GM20000 (cell line): ENCODE data around the gene BAD.
"Not testable (repeated sequence)": the region's sequence is repeated elsewhere in the genome, so short reads cannot be mapped to it uniquely, and the experiment has no call there.

Experiments
- DNase-seq: peaks from one replicate; pipeline ENCODE4 v3.0.0; 2012; ENCODE audit warnings: low spot score
- TF ChIP-seq, protein P1 (sequence below): IDR thresholded peaks from 2 replicates; pipeline ENCODE4 v1.5.1; 2012; ENCODE audit warnings: mild to moderate bottlenecking, control low read depth; ENCODE audit errors: extremely low read depth, missing control alignments

Gene BAD

GRCh38 chr11:64324692-64325469 is 40.4 kb upstream of the BAD start:
- no peak for DNase-seq
- TF ChIP-seq, protein P1, sequence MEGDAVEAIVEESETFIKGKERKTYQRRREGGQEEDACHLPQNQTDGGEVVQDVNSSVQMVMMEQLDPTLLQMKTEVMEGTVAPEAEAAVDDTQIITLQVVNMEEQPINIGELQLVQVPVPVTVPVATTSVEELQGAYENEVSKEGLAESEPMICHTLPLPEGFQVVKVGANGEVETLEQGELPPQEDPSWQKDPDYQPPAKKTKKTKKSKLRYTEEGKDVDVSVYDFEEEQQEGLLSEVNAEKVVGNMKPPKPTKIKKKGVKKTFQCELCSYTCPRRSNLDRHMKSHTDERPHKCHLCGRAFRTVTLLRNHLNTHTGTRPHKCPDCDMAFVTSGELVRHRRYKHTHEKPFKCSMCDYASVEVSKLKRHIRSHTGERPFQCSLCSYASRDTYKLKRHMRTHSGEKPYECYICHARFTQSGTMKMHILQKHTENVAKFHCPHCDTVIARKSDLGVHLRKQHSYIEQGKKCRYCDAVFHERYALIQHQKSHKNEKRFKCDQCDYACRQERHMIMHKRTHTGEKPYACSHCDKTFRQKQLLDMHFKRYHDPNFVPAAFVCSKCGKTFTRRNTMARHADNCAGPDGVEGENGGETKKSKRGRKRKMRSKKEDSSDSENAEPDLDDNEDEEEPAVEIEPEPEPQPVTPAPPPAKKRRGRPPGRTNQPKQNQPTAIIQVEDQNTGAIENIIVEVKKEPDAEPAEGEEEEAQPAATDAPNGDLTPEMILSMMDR: no peak

DNA sequence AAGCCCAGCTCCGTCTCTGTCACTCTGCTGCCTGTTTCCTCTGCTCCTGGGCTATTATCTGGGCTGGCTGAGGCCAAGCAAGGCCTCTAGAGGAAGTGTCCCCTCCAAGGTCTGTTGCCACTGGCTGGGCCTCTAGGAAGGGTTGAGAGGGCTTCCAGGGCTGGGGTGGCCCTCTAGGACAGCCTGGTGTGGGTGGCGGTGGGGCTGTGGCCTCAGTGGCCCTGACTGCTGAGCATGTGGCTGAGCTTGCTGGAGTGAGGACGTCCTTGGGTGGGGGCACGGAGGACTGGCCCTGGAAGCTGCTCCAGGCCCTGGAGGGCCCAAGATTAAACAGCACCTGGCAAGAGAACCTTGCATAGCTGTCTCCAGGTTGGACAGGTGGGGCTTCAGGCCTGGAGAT is 39.5 kb upstream of the BAD start:
- not testable (repeated sequence) for DNase-seq

DNA sequence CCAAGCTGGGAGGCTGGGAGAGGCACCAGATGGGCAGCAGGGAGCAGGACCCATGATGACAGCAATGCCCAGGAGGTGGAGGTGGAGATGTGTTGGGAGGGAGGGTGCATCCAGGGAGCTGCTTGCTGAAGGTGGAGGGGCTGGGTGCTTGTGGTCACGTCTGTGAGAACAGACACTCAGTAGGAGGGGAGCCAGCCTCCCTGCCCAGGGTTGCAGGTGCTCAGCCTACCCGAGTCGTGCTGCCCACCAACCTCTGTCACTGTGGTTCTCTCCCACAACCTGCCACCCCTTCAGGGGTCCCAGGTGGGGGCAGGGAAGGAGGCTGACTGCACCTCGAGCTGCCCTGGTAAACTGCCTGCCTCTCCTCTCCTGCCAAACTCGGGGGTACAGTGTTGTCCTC is 38.9 kb upstream of the BAD start:
- TF ChIP-seq, protein P1: no peak
- no peak for DNase-seq

DNA sequence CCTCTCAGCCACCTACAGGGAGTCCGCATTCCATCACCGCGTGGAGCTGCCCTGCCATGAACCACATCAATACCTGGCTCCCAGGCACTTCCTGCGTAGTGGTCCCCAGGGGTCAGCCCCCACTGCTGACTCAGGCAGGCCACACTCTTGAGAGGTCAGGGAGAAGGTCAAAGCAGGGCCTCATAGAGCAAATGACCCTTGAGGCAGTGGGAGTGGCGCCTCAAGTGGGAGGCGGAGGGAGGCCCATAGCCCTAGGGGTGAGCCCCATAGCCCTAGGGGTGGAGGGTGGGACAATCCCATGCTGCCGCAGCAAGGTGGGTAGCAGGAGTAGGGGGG is 38.4 kb upstream of the BAD start:
- DNase-seq: no peak
- TF ChIP-seq, protein P1: no peak

DNA sequence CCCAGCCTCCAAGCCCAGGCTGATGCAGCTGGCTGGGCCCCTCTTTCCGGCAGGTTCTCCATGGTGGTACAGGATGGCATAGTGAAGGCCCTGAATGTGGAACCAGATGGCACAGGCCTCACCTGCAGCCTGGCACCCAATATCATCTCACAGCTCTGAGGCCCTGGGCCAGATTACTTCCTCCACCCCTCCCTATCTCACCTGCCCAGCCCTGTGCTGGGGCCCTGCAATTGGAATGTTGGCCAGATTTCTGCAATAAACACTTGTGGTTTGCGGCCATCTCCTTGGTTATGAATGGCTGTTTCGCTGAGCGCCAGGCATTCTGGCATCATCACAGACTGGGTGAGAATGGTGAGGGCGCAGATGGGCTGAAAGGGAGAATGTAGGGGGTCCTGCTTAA is 37.1 kb upstream of the BAD start:
- DNase-seq: no peak
- TF ChIP-seq, protein P1: no peak

GRCh38 chr11:64321026-64321425 is 36.6 kb upstream of the BAD start:
- no peak for DNase-seq
- TF ChIP-seq, protein P1: no peak

DNA sequence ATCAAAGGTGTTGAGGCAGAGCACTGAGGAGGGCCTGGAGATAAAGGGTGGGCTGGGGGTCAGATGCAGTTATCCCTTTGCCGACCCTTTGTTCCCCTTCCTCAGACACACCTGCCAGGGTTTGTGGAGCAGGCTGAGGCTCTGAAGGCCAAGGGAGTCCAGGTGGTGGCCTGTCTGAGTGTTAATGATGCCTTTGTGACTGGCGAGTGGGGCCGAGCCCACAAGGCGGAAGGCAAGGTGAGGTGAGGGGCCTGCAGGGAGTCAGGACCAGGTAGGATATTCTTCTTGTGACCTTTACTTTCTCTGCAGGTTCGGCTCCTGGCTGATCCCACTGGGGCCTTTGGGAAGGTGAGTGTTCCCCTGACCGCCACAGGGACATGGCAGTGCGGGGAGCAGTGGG is 36.1 kb upstream of the BAD start:
- TF ChIP-seq, protein P1: no peak
- no peak for DNase-seq

GRCh38 chr11:64318766-64319761 is 34.6 kb upstream of the BAD start:
- no peak for DNase-seq
- TF ChIP-seq, protein P1: no peak
